Measurements from ENCODE around the gene UNC5B.

The UNC5B gene

GRCh38 chr10:71206911-71207310 lies 5.5 kb upstream of the UNC5B start:
- Histone ChIP-seq H3K4me3 (replicated peaks; ENCODE audit: insufficient read depth, low read length) (no peak overlapping the region), H3K27me3 (ENCODE audit: insufficient read depth, poor library complexity, severe bottlenecking) (peaks cover 23% of the 10 kb centered on the region), H3K27ac (replicated peaks) (no peak overlapping the region)
- DNase-seq (ENCODE audit: low read depth in 1 of 2, low spot score in 1 of 2) = no peak
- TF ChIP-seq SPI1 (IDR thresholded peaks at IDR 0.05; ENCODE audit: borderline replicate concordance, low read depth) = no peak
- TF ChIP-seq POLR2AphosphoS5 (IDR thresholded peaks at IDR 0.05; ENCODE audit: low read depth) = no peak
- TF ChIP-seq CTCF (IDR thresholded peaks at IDR 0.05; ENCODE audit: insufficient read depth, low read length) = no peak
- TF ChIP-seq GABPA (IDR thresholded peaks at IDR 0.05; ENCODE audit: low read depth) = no peak
- TF ChIP-seq, protein P1, sequence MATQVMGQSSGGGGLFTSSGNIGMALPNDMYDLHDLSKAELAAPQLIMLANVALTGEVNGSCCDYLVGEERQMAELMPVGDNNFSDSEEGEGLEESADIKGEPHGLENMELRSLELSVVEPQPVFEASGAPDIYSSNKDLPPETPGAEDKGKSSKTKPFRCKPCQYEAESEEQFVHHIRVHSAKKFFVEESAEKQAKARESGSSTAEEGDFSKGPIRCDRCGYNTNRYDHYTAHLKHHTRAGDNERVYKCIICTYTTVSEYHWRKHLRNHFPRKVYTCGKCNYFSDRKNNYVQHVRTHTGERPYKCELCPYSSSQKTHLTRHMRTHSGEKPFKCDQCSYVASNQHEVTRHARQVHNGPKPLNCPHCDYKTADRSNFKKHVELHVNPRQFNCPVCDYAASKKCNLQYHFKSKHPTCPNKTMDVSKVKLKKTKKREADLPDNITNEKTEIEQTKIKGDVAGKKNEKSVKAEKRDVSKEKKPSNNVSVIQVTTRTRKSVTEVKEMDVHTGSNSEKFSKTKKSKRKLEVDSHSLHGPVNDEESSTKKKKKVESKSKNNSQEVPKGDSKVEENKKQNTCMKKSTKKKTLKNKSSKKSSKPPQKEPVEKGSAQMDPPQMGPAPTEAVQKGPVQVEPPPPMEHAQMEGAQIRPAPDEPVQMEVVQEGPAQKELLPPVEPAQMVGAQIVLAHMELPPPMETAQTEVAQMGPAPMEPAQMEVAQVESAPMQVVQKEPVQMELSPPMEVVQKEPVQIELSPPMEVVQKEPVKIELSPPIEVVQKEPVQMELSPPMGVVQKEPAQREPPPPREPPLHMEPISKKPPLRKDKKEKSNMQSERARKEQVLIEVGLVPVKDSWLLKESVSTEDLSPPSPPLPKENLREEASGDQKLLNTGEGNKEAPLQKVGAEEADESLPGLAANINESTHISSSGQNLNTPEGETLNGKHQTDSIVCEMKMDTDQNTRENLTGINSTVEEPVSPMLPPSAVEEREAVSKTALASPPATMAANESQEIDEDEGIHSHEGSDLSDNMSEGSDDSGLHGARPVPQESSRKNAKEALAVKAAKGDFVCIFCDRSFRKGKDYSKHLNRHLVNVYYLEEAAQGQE (IDR thresholded peaks at IDR 0.05; ENCODE audit: insufficient replicate concordance, low read depth) = no peak

GRCh38 chr10:71207578-71207977 lies 4.8 kb upstream of the UNC5B start:
- TF ChIP-seq GABPA (IDR thresholded peaks at IDR 0.05; ENCODE audit: low read depth) (no peak), POLR2AphosphoS5 (IDR thresholded peaks at IDR 0.05; ENCODE audit: low read depth) (no peak), CTCF (IDR thresholded peaks at IDR 0.05; ENCODE audit: insufficient read depth, low read length) (no peak)
- no peak for DNase-seq (ENCODE audit: low read depth in 1 of 2, low spot score in 1 of 2)
- no peak overlapping the region for H3K4me3 ChIP-seq (replicated peaks; ENCODE audit: insufficient read depth, low read length)
- peaks cover 24% of the 10 kb centered on the region for H3K27me3 ChIP-seq (ENCODE audit: insufficient read depth, poor library complexity, severe bottlenecking)
- H3K27ac ChIP-seq (replicated peaks) = no peak overlapping the region

DNA sequence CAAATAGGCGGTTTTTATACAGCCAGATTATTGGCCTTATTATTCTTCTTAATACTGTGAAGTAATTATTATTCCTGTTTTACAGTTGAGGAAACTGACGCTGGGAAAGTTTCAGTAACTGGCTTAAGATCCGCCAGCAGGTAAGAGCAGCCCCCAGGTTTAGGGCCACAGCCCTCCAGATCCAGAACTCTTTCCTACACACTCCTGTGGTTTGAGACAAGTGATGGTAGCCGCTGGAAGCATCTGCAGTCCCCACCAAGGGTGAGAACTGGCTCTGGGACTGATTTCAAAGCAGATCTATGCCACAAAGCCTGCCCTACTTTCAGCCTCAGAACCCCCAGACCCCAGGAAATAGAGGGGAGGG lies 3.0 kb upstream of the UNC5B start:
- Histone ChIP-seq H3K4me3 (replicated peaks; ENCODE audit: insufficient read depth, low read length) (no peak overlapping the region), H3K27ac (replicated peaks) (no peak overlapping the region), H3K27me3 (ENCODE audit: insufficient read depth, poor library complexity, severe bottlenecking) (peaks cover 27% of the 10 kb centered on the region)
- no peak for DNase-seq (ENCODE audit: low read depth in 1 of 2, low spot score in 1 of 2)
- no peak for TF ChIP-seq GABPA (IDR thresholded peaks at IDR 0.05; ENCODE audit: low read depth)
- no peak for TF ChIP-seq POLR2AphosphoS5 (IDR thresholded peaks at IDR 0.05; ENCODE audit: low read depth)
- no peak for TF ChIP-seq CTCF (IDR thresholded peaks at IDR 0.05; ENCODE audit: insufficient read depth, low read length)
- TF ChIP-seq, protein P1 (IDR thresholded peaks at IDR 0.05; ENCODE audit: insufficient replicate concordance, low read depth) = no peak
- no peak for TF ChIP-seq SPI1 (IDR thresholded peaks at IDR 0.05; ENCODE audit: borderline replicate concordance, low read depth)
